PC-3 (cell line): Measurements from ENCODE around the gene UBXN6. TPM values are rescaled to one million over a fixed set of nuclear protein-coding genes. Genes with fewer than 3 reads are reported as not detected.

Source experiments
- ATAC-seq: fragments of 200-7000 bp; cut with Tn5 transposase; 2 replicates; pipeline ENCODE4 v1.9.1; 2020; ENCODE audit warnings: mild to moderate bottlenecking, moderate library complexity
- BruUV-seq: library from RNA; stranded (reverse); fragments of 400-500 nt; replicated peaks from 2 replicates; lab custom pipeline; 2021; lab: Mats Ljungman, UMichigan
- CTCF ChIA-PET: fragments of 300-600 bp; sonication (Branson Sonifier 250); formaldehyde crosslinking; loops from one replicate; lab custom pipeline; 2022; ENCODE audit warnings: antibody characterized with exemption; lab: Charles Lee
- POLR2A ChIA-PET: fragments of 300-600 bp; sonication (Branson Sonifier 250); formaldehyde crosslinking; loops from one replicate; lab custom pipeline; 2022; ENCODE audit warnings: antibody characterized with exemption; ENCODE audit not compliant: unreplicated experiment; lab: Charles Lee
- DNase-seq: peaks from one replicate; pipeline ENCODE4 v3.0.0-alpha.2; 2015
- H2AFZ ChIP-seq: fragments of 300-600 bp; sonication (generic); 2 replicates; pipeline ENCODE4 v1.6.0; 2016; ENCODE audit warnings: antibody characterized with exemption, low read length
- H3F3A ChIP-seq: fragments of 300-600 bp; sonication (generic); one replicate; pipeline ENCODE4 v1.6.0; 2017; ENCODE audit warnings: antibody characterized with exemption, low read length, control low read depth, mild to moderate bottlenecking; ENCODE audit not compliant: unreplicated experiment
- H3K27ac ChIP-seq: fragments of 300-600 bp; sonication (generic); 2 replicates; pipeline ENCODE4 v1.5.1; 2016; ENCODE audit warnings: mild to moderate bottlenecking, low read length
- H3K27me3 ChIP-seq: fragments of 300-600 bp; sonication (generic); 2 replicates; pipeline ENCODE4 v1.6.1; 2016; ENCODE audit warnings: low read length, mixed read lengths
- H3K36me3 ChIP-seq: fragments of 300-600 bp; sonication (generic); 2 replicates; pipeline ENCODE4 v1.6.1; 2016; ENCODE audit warnings: low read depth, mixed run types, low read length, mixed read lengths
- H3K4me1 ChIP-seq: fragments of 300-600 bp; sonication (generic); 2 replicates; pipeline ENCODE4 v1.5.1; 2016; ENCODE audit warnings: low read length; ENCODE audit not compliant: insufficient read depth
- H3K4me2 ChIP-seq: fragments of 300-600 bp; sonication (generic); 2 replicates; pipeline ENCODE4 v1.6.0; 2016; ENCODE audit warnings: low read length
- H3K4me3 ChIP-seq: fragments of 300-600 bp; sonication (generic); 2 replicates; pipeline ENCODE4 v1.5.1; 2016; ENCODE audit warnings: mild to moderate bottlenecking, low read length, mixed read lengths
- H3K79me2 ChIP-seq: fragments of 300-600 bp; sonication (generic); 2 replicates; pipeline ENCODE4 v1.6.1; 2017; ENCODE audit warnings: low read length, mixed read lengths
- H3K9ac ChIP-seq: fragments of 300-600 bp; sonication (generic); 2 replicates; pipeline ENCODE4 v1.6.0; 2016; ENCODE audit warnings: mild to moderate bottlenecking, low read length
- H3K9me2 ChIP-seq: fragments of 300-600 bp; sonication (generic); replicated peaks from 2 replicates; pipeline ENCODE4 v1.6.1; 2016; ENCODE audit warnings: mixed run types, low read length, mixed read lengths
- H3K9me3 ChIP-seq: fragments of 300-600 bp; sonication (generic); 2 replicates; pipeline ENCODE4 v1.6.1; 2016; ENCODE audit warnings: low read length, mixed read lengths
- H4K20me1 ChIP-seq: fragments of 300-600 bp; sonication (generic); 2 replicates; pipeline ENCODE4 v1.6.1; 2016; ENCODE audit warnings: low read length, mixed read lengths
- EZH2 ChIP-seq: fragments of 300-600 bp; sonication (generic); IDR thresholded peaks from one replicate; pipeline ENCODE4 v1.6.1; 2017; ENCODE audit warnings: antibody characterized with exemption, mild to moderate bottlenecking, low read length; ENCODE audit not compliant: unreplicated experiment
- EZH2phosphoT487 ChIP-seq: fragments of 300-600 bp; sonication (generic); IDR thresholded peaks from 2 replicates; pipeline ENCODE4 v1.6.1; 2018; ENCODE audit warnings: mild to moderate bottlenecking, antibody characterized with exemption, low read length, borderline replicate concordance
- intact Hi-C: fragments of 100-400 bp; cut with micrococcal nuclease; formaldehyde crosslinking; loops from 2 replicates; pipeline ENCODE4 v1.9.0; 2023
- total RNA-seq: library from RNA; depleted of rRNA; stranded (reverse); fragments of >200 nt; gene quantifications from 2 replicates; pipeline ENCODE4 v1.2.3, GENCODE V29; 2014
- TF ChIP-seq, protein P1 (sequence below): fragments of 300-600 bp; sonication (generic); conservative IDR thresholded peaks from 2 replicates; pipeline ENCODE4 v1.5.1; 2017; ENCODE audit warnings: antibody characterized with exemption, low read depth, mild to moderate bottlenecking, low read length

The UBXN6 gene
- total RNA-seq, 1 experiment from 2014 or later: 64.0 TPM

DNA sequence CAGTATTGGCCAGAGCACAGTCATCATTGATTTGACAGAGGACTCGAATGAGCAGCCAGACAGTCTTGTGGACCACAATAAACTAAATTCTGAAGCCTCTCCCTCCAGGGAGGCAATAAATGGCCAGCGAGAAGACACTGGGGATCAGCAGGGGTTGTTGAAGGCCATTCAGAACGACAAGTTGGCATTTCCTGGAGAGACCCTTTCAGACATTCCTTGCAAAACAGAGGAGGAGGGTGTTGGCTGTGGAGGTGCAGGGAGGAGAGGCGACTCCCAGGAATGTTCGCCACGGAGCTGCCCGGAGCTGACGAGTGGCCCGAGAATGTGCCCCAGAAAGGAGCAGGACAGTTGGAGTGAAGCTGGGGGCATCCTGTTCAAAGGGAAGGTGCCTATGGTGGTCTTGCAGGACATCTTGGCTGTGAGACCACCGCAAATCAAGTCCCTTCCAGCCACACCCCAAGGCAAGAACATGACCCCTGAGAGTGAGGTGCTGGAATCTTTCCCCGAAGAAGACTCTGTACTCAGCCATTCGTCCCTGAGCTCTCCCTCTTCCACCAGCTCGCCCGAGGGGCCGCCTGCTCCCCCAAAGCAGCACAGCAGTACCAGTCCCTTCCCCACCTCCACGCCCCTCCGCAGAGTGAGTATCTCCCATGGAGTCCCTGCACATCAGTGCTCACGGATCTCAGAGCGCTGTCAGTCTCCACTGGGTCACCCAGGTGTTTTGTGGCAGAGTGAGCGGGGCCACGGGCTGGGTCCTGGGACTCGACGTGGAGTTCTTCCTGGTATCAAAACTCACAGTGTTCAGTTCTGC lies 48.3 kb downstream of the UBXN6 start:
- Histone ChIP-seq H3K36me3 (peaks cover 13% of the 10 kb centered on the region), H4K20me1 (no peaks in the 10 kb centered on the region)
- POLR2A ChIA-PET: no interaction called here

DNA sequence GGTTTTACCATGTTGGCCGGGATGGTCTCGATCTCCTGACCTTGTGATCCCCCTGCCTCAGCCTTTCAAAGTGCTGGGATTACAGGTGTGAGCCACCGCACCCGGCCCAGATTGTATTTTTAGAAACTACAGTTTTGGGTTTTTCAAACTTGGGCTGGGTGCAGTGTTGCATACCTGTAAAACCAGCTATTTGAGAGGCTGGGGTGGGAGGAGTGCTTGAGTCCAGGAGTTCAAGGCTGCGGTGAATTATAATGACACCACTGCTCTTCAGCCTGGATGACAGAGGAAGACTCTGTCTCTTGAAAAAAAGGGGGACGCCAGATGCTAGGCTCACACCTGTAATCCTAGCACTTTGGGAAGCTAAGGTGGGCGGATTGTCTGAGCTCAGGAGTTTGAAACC lies 51.0 kb downstream of the UBXN6 start:
- peaks cover 8% of the 10 kb centered on the region; the same call in 1 of the 2 replicates for H4K20me1 ChIP-seq
- H3K36me3 ChIP-seq: peaks cover 3% of the 10 kb centered on the region
- no peak for TF ChIP-seq EZH2phosphoT487
- TF ChIP-seq, protein P1, sequence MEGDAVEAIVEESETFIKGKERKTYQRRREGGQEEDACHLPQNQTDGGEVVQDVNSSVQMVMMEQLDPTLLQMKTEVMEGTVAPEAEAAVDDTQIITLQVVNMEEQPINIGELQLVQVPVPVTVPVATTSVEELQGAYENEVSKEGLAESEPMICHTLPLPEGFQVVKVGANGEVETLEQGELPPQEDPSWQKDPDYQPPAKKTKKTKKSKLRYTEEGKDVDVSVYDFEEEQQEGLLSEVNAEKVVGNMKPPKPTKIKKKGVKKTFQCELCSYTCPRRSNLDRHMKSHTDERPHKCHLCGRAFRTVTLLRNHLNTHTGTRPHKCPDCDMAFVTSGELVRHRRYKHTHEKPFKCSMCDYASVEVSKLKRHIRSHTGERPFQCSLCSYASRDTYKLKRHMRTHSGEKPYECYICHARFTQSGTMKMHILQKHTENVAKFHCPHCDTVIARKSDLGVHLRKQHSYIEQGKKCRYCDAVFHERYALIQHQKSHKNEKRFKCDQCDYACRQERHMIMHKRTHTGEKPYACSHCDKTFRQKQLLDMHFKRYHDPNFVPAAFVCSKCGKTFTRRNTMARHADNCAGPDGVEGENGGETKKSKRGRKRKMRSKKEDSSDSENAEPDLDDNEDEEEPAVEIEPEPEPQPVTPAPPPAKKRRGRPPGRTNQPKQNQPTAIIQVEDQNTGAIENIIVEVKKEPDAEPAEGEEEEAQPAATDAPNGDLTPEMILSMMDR: no peak
- no peak for TF ChIP-seq EZH2
- CTCF ChIA-PET: no interaction called here
- H3F3A ChIP-seq: no peaks in the 10 kb centered on the region
- intact Hi-C loops: no loop called here
- H3K9me2 ChIP-seq: no peaks in the 10 kb centered on the region
- no peak overlapping the region for H3K27ac ChIP-seq
- H3K4me1 ChIP-seq: peaks cover 17% of the 10 kb centered on the region
- no TSS peak for BruUV-seq
- no peak overlapping the region for H3K4me2 ChIP-seq
- POLR2A ChIA-PET: no interaction called here
- ATAC-seq (no peak), DNase-seq (no peak)
- H3K4me3 ChIP-seq: no peak overlapping the region
- H3K27me3 ChIP-seq: no peaks in the 10 kb centered on the region
- no peak overlapping the region for H3K9ac ChIP-seq
- H2AFZ ChIP-seq: no peak overlapping the region
- H3K9me3 ChIP-seq: no peaks in the 10 kb centered on the region
- H3K79me2 ChIP-seq: peaks cover 54% of the 10 kb centered on the region

More for the DNA sequence above, 48.3 kb downstream of the UBXN6 start:
- intact Hi-C loops: no loop called here
- H3K4me3 ChIP-seq: no peak overlapping the region
- ATAC-seq: no peak
- H3K9me2 ChIP-seq: no peaks in the 10 kb centered on the region
- H3K4me2 ChIP-seq: no peak overlapping the region
- peaks cover 61% of the 10 kb centered on the region for H3K79me2 ChIP-seq
- H3K9ac ChIP-seq: no peak overlapping the region
- peaks cover 9% of the 10 kb centered on the region; the same call in 1 of the 2 replicates for H3K4me1 ChIP-seq
- H2AFZ ChIP-seq: no peak overlapping the region
- no peak overlapping the region for H3K27ac ChIP-seq
- no peaks in the 10 kb centered on the region for H3K27me3 ChIP-seq
- TF ChIP-seq, protein P1: no peak
- TF ChIP-seq EZH2 (no peak), EZH2phosphoT487 (no peak)
- H3F3A ChIP-seq: no peaks in the 10 kb centered on the region
- H3K9me3 ChIP-seq: no peaks in the 10 kb centered on the region
- BruUV-seq: TSS peak; percentile 26
- CTCF ChIA-PET: no interaction called here
- no peak for DNase-seq

DNA sequence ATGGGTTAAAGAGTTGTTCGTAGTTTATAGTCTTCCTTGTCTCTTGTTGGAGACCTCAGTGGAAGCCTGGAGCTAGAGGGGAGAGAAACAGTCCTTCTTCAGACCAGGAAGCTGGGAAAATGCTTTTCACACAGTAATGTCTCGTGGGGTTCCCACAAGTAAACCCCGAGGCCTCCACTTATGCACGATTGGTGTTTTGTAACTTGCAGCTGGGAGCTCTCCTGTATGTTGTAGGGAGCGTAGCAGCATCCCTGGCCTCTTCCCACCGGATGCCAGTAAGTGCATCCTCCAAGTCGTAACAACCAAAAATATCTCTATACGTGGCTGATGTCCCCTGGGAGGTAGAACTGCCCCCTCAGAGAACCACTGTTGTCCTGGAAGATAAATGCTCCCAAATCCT lies 51.6 kb downstream of the UBXN6 start:
- no peak for TF ChIP-seq EZH2phosphoT487
- TF ChIP-seq EZH2: no peak
- TF ChIP-seq, protein P1: no peak
- ChIA-PET POLR2A (no interaction called here), CTCF (no interaction called here)
- ATAC-seq: no peak
- H3K4me1 ChIP-seq: peaks cover 19% of the 10 kb centered on the region
- H3K4me2 ChIP-seq: no peak overlapping the region
- no peaks in the 10 kb centered on the region for H3F3A ChIP-seq
- no peak overlapping the region for H3K9ac ChIP-seq
- no TSS peak for BruUV-seq
- no peaks in the 10 kb centered on the region for H3K27me3 ChIP-seq
- H3K79me2 ChIP-seq: peaks cover 54% of the 10 kb centered on the region
- H3K9me2 ChIP-seq: no peaks in the 10 kb centered on the region
- no peak overlapping the region for H3K4me3 ChIP-seq
- intact Hi-C loops: no loop called here
- DNase-seq: no peak
- no peak overlapping the region for H2AFZ ChIP-seq
- no peak overlapping the region for H3K27ac ChIP-seq
- peaks cover 8% of the 10 kb centered on the region; the same call in 1 of the 2 replicates for H4K20me1 ChIP-seq
- no peaks in the 10 kb centered on the region for H3K9me3 ChIP-seq
- H3K36me3 ChIP-seq: peaks cover 3% of the 10 kb centered on the region
